GM12865 (cell line): ENCODE results near the gene RGR.

Source experiments
- DNase-seq: peaks from one replicate; pipeline ENCODE4 v3.0.0; 2010; ENCODE audit warnings: low read depth
- H3K4me3 ChIP-seq: 2 replicates; pipeline ENCODE4 v1.5.1; 2011; ENCODE audit warnings: mild to moderate bottlenecking, low read depth, low read length, control low read depth
- CTCF ChIP-seq: IDR thresholded peaks from 2 replicates; pipeline ENCODE4 v1.5.1; 2011; ENCODE audit warnings: low read length, control low read depth, low read depth, inconsistent platforms; ENCODE audit not compliant: insufficient read depth; ENCODE audit errors: missing control alignments

RGR gene

GRCh38 chr10:84308481-84309304 is 63.8 kb downstream of the RGR start:
- TF ChIP-seq CTCF: no peak
- H3K4me3 ChIP-seq: no peak overlapping the region
- DNase-seq: peak; percentile 52
